SK-N-MC (cell line): ENCODE measurements around the gene STAM.

Experiments
- EZH2 ChIP-seq: fragments of 200-600 bp; sonication (generic); IDR thresholded peaks from one replicate; pipeline ENCODE4 v1.6.1; 2017; ENCODE audit warnings: antibody characterized with exemption
- POLR2AphosphoS5 ChIP-seq: IDR thresholded peaks from 2 replicates; pipeline ENCODE4 v1.6.1; 2012; ENCODE audit warnings: mild to moderate bottlenecking, low read depth, low read length, borderline replicate concordance

GRCh38 chr10:17650416-17650815 is 6.5 kb downstream of the STAM start:
- TF ChIP-seq EZH2: no peak
- TF ChIP-seq POLR2AphosphoS5: no peak
